RWPE1 (cell line): ENCODE measurements around the gene ZNF79.

Experiments
- CTCF ChIA-PET: fragments of 350-600 bp; sonication (Branson Sonifier 250); formaldehyde crosslinking; extraction: SDS; loops from one replicate; lab custom pipeline; 2021; lab: Yijun Ruan, JAX
- POLR2A ChIA-PET: fragments of 400-600 bp; formaldehyde crosslinking; extraction: SDS; loops from one replicate; lab custom pipeline; 2020; ENCODE audit warnings: antibody characterized with exemption; ENCODE audit not compliant: low non-redundant PET; lab: Yijun Ruan, JAX
- DNase-seq: peaks from one replicate; pipeline ENCODE4 v3.0.0; 2012; ENCODE audit warnings: low spot score
- H3K27ac ChIP-seq: fragments of 450-650 bp; 2 replicates; pipeline ENCODE4 v1.5.1; 2017
- TF ChIP-seq, protein P1 (sequence below): fragments of 450-650 bp; conservative IDR thresholded peaks from 2 replicates; pipeline ENCODE4 v1.5.1; 2017; ENCODE audit warnings: low read depth, mild to moderate bottlenecking

ZNF79 gene

DNA sequence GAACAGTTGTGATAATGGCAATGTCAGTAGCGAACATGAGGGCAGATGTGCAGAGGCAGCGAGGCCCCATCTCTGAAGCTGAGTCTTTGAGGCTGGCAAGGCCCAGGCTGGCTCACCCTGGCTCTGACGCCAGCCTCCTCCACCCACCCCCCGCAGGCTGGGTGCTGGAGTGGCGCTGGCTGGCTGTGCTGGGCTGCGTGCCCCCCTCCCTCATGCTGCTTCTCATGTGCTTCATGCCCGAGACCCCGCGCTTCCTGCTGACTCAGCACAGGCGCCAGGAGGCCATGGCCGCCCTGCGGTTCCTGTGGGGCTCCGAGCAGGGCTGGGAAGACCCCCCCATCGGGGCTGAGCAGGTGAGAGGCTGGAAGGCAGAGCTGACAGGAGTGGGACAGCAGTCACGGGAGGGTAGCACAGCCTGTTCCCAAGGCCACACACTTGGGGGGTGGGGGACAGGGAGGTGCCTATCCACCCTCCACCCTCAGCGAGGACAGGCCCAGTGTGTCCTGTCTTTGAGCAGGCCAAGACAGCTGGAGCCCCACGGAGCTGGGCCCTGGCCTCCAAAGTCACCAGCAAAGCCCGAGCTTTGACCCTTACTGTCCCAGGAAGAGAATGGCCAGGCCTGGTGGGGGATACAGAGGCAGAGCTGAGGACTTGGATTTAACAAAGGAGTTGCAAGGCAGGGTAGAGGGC is 21.6 kb upstream of the ZNF79 start:
- TF ChIP-seq, protein P1, sequence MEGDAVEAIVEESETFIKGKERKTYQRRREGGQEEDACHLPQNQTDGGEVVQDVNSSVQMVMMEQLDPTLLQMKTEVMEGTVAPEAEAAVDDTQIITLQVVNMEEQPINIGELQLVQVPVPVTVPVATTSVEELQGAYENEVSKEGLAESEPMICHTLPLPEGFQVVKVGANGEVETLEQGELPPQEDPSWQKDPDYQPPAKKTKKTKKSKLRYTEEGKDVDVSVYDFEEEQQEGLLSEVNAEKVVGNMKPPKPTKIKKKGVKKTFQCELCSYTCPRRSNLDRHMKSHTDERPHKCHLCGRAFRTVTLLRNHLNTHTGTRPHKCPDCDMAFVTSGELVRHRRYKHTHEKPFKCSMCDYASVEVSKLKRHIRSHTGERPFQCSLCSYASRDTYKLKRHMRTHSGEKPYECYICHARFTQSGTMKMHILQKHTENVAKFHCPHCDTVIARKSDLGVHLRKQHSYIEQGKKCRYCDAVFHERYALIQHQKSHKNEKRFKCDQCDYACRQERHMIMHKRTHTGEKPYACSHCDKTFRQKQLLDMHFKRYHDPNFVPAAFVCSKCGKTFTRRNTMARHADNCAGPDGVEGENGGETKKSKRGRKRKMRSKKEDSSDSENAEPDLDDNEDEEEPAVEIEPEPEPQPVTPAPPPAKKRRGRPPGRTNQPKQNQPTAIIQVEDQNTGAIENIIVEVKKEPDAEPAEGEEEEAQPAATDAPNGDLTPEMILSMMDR, result no peak
- ChIA-PET POLR2A (interaction anchor here (0.5 kb wide), 1 partner anchor 54 kb away, joined by 10 read pairs; no protein-coding TSS in a partner anchor), CTCF (no interaction called here)
- peak overlapping the region; percentile 0; the same call in 1 of the 2 replicates for H3K27ac ChIP-seq
- DNase-seq, result no peak

- TF ChIP-seq, protein P1, result no peak
- ChIA-PET POLR2A (no interaction called here), CTCF (no interaction called here)
- DNase-seq, result no peak
- H3K27ac ChIP-seq, result 0 out of 2 replicates have a peak overlapping the region, but pooled peaks have one; percentile 0
These were observed 20.5 kb upstream of the ZNF79 start for GRCh38 chr9:127403507-127404192.

DNA sequence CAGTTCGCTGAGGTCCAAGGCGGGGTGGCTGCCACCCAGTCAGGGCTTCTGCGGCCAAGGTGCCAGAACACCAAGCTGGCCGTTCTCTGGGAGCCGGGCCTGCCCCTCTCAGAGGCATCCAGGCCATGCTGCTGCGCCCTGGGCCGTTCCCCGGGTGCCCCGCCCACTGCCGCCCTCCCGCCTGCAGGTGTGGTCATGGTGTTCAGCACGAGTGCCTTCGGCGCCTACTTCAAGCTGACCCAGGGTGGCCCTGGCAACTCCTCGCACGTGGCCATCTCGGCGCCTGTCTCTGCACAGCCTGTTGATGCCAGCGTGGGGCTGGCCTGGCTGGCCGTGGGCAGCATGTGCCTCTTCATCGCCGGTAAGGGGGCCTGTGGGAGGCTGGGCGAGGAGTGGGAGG is 19.6 kb upstream of the ZNF79 start:
- H3K27ac ChIP-seq, result no peak overlapping the region
- CTCF ChIA-PET, result interaction anchor here (0.6 kb wide), 1 partner anchor 42 kb away, joined by 3 read pairs; no protein-coding TSS in a partner anchor
- DNase-seq, result no peak
- POLR2A ChIA-PET, result no interaction called here
- TF ChIP-seq, protein P1, result no peak

DNA sequence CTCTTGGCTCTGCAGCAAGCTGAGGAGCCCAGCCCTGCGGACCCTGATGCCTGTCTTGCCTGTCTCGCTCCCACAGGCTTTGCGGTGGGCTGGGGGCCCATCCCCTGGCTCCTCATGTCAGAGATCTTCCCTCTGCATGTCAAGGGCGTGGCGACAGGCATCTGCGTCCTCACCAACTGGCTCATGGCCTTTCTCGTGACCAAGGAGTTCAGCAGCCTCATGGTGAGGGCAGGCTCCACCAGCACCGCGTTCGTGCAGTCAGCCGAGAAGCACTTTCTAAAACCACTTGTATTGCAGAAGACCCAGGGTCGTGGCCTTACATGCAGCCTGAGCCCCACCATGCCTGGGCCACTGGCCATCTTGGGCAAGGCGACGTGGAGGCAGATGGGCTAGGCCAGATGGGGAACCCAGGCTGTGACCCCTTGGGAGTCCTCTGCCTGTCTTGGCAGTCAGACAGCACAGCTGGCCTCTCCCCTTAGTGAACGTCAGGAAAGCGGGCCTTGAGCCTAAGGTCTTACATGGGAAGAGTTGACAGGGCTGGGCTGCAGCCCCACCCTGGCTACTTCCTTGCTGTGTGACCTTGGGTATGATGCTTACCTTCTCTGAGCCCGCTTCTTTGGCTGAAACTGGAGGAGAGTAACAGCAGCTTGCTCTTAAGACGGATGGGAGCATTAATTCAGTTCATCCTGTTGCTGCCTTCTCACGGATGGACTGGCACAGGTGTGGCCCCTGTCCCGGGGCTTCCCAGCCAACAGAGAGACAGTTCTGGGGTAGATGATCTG is 18.6 kb upstream of the ZNF79 start:
- POLR2A ChIA-PET, result no interaction called here
- CTCF ChIA-PET, result interaction anchor here (0.6 to 1.2 kb wide), 4 partner anchors 27 to 119 kb away, joined by 3 to 7 read pairs (median 4); no protein-coding TSS in a partner anchor

DNA sequence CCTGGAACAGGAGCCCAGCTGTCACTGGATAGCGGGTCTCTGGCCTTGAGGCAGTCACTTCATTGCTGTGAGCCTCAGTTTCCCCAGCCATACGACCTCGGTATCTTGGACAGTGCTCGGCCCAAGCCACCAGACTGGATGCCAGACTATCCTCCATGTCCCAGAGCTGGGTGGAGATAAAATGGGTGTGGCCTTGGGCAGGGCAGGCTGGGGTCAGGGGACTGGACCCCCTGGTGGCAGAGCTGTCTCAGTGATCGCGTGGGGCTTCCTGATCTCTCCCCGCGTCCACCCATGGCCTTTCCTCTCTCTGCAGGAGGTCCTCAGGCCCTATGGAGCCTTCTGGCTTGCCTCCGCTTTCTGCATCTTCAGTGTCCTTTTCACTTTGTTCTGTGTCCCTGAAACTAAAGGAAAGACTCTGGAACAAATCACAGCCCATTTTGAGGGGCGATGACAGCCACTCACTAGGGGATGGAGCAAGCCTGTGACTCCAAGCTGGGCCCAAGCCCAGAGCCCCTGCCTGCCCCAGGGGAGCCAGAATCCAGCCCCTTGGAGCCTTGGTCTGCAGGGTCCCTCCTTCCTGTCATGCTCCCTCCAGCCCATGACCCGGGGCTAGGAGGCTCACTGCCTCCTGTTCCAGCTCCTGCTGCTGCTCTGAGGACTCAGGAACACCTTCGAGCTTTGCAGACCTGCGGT is 17.2 kb upstream of the ZNF79 start:
- CTCF ChIA-PET, result interaction anchor here (0.8 to 1.3 kb wide), 3 partner anchors 8 to 69 kb away, joined by 3 to 7 read pairs (median 6); partner anchors contain the start of gene SLC2A8
- POLR2A ChIA-PET, result no interaction called here
- H3K27ac ChIP-seq, result peak overlapping the region; percentile 40
- no peak for DNase-seq
- TF ChIP-seq, protein P1, result no peak

More for the DNA sequence above, 18.6 kb upstream of the ZNF79 start:
- 0 out of 2 replicates have a peak overlapping the region, but pooled peaks have one; percentile 0 for H3K27ac ChIP-seq
- no peak for DNase-seq
- TF ChIP-seq, protein P1, result no peak
